Stimulated activated CD8-positive, alpha-beta memory T cell treated with anti-CD3 and anti-CD28 coated beads, Interleukin-15, amount 100 ng/mL, for 1 hour (primary cell): ENCODE results near the gene ANO7.

Source experiments
- DNase-seq: peaks from one replicate; pipeline ENCODE4 v3.0.0-alpha.2; 2020; ENCODE audit warnings: low read depth

Gene ANO7

GRCh38 chr2:241228081-241228859, 39.8 kb downstream of the ANO7 start:
- no peak for DNase-seq

- DNase-seq: no peak
These were observed 40.5 kb downstream of the ANO7 start for GRCh38 chr2:241228860-241229516.

GRCh38 chr2:241229563-241230401, 41.3 kb downstream of the ANO7 start:
- DNase-seq: no peak

GRCh38 chr2:241230435-241230834, 42.0 kb downstream of the ANO7 start:
- DNase-seq: no peak

- no peak for DNase-seq
These were observed 44.5 kb downstream of the ANO7 start for GRCh38 chr2:241232736-241233575.

- DNase-seq: no peak
These were observed 45.8 kb downstream of the ANO7 start for GRCh38 chr2:241234066-241234790.

GRCh38 chr2:241234962-241235740, 46.7 kb downstream of the ANO7 start:
- DNase-seq: no peak

- DNase-seq: no peak
These were observed 47.5 kb downstream of the ANO7 start for GRCh38 chr2:241235859-241236593.

- no peak for DNase-seq
These were observed 48.6 kb downstream of the ANO7 start for GRCh38 chr2:241237047-241237446.

- no peak for DNase-seq
These were observed 49.5 kb downstream of the ANO7 start for GRCh38 chr2:241237949-241238371.

- DNase-seq: no peak
These were observed 50.3 kb downstream of the ANO7 start for GRCh38 chr2:241238693-241239198.

GRCh38 chr2:241239552-241240202, 51.2 kb downstream of the ANO7 start:
- no peak for DNase-seq

- no peak for DNase-seq
These were observed 52.0 kb downstream of the ANO7 start for GRCh38 chr2:241240320-241241004.

- no peak for DNase-seq
These were observed 53.2 kb downstream of the ANO7 start for GRCh38 chr2:241241669-241242068.

- no peak for DNase-seq
These were observed 53.8 kb downstream of the ANO7 start for GRCh38 chr2:241242306-241242705.

- DNase-seq: no peak
These were observed 55.9 kb downstream of the ANO7 start for GRCh38 chr2:241244368-241244767.

GRCh38 chr2:241248289-241248688, 59.8 kb downstream of the ANO7 start:
- no peak for DNase-seq

- DNase-seq: no peak
These were observed 60.4 kb downstream of the ANO7 start for GRCh38 chr2:241248897-241249296.
